OCI-LY1 (cell line): ENCODE data around the gene KRT23.

Source experiments
- H2AFZ ChIP-seq: fragments of 200-600 bp; sonication (generic), shearing (Covaris generic); 2 replicates; pipeline ENCODE4 v1.6.0; 2014; ENCODE audit warnings: antibody characterized with exemption, mild to moderate bottlenecking, low read length
- H3F3A ChIP-seq: fragments of 200-600 bp; sonication (generic), shearing (Covaris generic); 2 replicates; pipeline ENCODE4 v1.6.0; 2014; ENCODE audit warnings: mild to moderate bottlenecking, antibody characterized with exemption, low read length, moderate library complexity; ENCODE audit not compliant: insufficient read depth
- H3K27ac ChIP-seq: fragments of 200-600 bp; sonication (generic); 2 replicates; pipeline ENCODE4 v1.5.1; 2014; ENCODE audit warnings: low read length, mixed run types, mild to moderate bottlenecking, low read depth; ENCODE audit not compliant: poor library complexity, severe bottlenecking
- H3K27me3 ChIP-seq: fragments of 200-600 bp; sonication (generic); 2 replicates; pipeline ENCODE4 v1.6.0; 2014; ENCODE audit warnings: antibody characterized with exemption, mild to moderate bottlenecking, low read length, moderate library complexity; ENCODE audit not compliant: insufficient read depth
- H3K36me3 ChIP-seq: fragments of 200-600 bp; sonication (generic); 2 replicates; pipeline ENCODE4 v1.6.1; 2014; ENCODE audit warnings: mild to moderate bottlenecking, antibody characterized with exemption, low read length, moderate library complexity, mixed read lengths; ENCODE audit not compliant: insufficient read depth
- H3K4me1 ChIP-seq: fragments of 200-600 bp; sonication (generic); 2 replicates; pipeline ENCODE4 v1.5.1; 2014; ENCODE audit warnings: mild to moderate bottlenecking, low read length, moderate library complexity; ENCODE audit not compliant: insufficient read depth, severe bottlenecking
- H3K4me2 ChIP-seq: fragments of 200-600 bp; sonication (generic), shearing (Covaris generic); 2 replicates; pipeline ENCODE4 v1.6.1; 2014; ENCODE audit warnings: low read length
- H3K4me3 ChIP-seq: fragments of 200-600 bp; sonication (generic); 2 replicates; pipeline ENCODE4 v1.5.1; 2014; ENCODE audit warnings: low read length, low read depth, mild to moderate bottlenecking, mixed read lengths; ENCODE audit not compliant: poor library complexity, severe bottlenecking
- H3K79me2 ChIP-seq: fragments of 200-600 bp; shearing (Covaris generic); 2 replicates; pipeline ENCODE4 v1.6.1; 2016; ENCODE audit warnings: mixed run types, low read length, mixed read lengths; ENCODE audit not compliant: insufficient read depth
- H3K9ac ChIP-seq: fragments of 200-600 bp; sonication (generic), shearing (Covaris generic); 2 replicates; pipeline ENCODE4 v1.6.1; 2014; ENCODE audit warnings: mild to moderate bottlenecking, low read length, mixed read lengths
- H3K9me2 ChIP-seq: fragments of 200-600 bp; sonication (generic), shearing (Covaris generic); 2 replicates; pipeline ENCODE4 v1.6.1; 2014; ENCODE audit warnings: low read depth, mild to moderate bottlenecking, low read length, mixed read lengths
- H3K9me3 ChIP-seq: fragments of 200-600 bp; shearing (Covaris generic); 2 replicates; pipeline ENCODE4 v1.6.1; 2014; ENCODE audit warnings: low read length, mixed read lengths
- H4K20me1 ChIP-seq: fragments of 200-600 bp; sonication (generic), shearing (Covaris generic); 2 replicates; pipeline ENCODE4 v1.6.0; 2016; ENCODE audit warnings: mild to moderate bottlenecking, low read length; ENCODE audit not compliant: insufficient read depth
- CTCF ChIP-seq: fragments of 200-600 bp; sonication (generic), shearing (Covaris generic); IDR thresholded peaks from 2 replicates; pipeline ENCODE4 v1.5.1; 2017; ENCODE audit warnings: mild to moderate bottlenecking, antibody characterized with exemption, low read length, moderate library complexity, mixed read lengths
- EZH2 ChIP-seq: fragments of 200-600 bp; sonication (generic), shearing (Covaris generic); IDR thresholded peaks from 2 replicates; pipeline ENCODE4 v1.8.0; 2017; ENCODE audit warnings: borderline replicate concordance, mixed run types, mild to moderate bottlenecking, antibody characterized with exemption, low read length, moderate library complexity, mixed read lengths

Gene KRT23

GRCh38 chr17:40962059-40962561 is 24.7 kb upstream of the KRT23 start:
- H3K27me3 ChIP-seq: no peaks in the 10 kb centered on the region
- TF ChIP-seq EZH2: no peak
- H3K36me3 ChIP-seq: no peaks in the 10 kb centered on the region
- no peaks in the 10 kb centered on the region for H3K9me3 ChIP-seq
- no peaks in the 10 kb centered on the region for H3K79me2 ChIP-seq
- no peak overlapping the region for H3K27ac ChIP-seq
- no peak overlapping the region for H3K9ac ChIP-seq
- H3K4me2 ChIP-seq: no peak overlapping the region
- no peaks in the 10 kb centered on the region for H3F3A ChIP-seq
- no peak overlapping the region for H3K4me3 ChIP-seq
- no peaks in the 10 kb centered on the region for H3K9me2 ChIP-seq
- H3K4me1 ChIP-seq: no peaks in the 10 kb centered on the region
- no peak overlapping the region for H2AFZ ChIP-seq
- no peaks in the 10 kb centered on the region for H4K20me1 ChIP-seq

- Histone ChIP-seq H4K20me1 (no peaks in the 10 kb centered on the region), H3K9me2 (no peaks in the 10 kb centered on the region), H3K9ac (no peak overlapping the region), H2AFZ (no peak overlapping the region), H3K4me2 (no peak overlapping the region), H3K79me2 (no peaks in the 10 kb centered on the region), H3K27me3 (no peaks in the 10 kb centered on the region), H3K9me3 (no peaks in the 10 kb centered on the region), H3K36me3 (no peaks in the 10 kb centered on the region), H3K4me3 (no peak overlapping the region), H3F3A (no peaks in the 10 kb centered on the region), H3K27ac (no peak overlapping the region), H3K4me1 (no peaks in the 10 kb centered on the region)
- TF ChIP-seq CTCF (no peak), EZH2 (no peak)
Measured at GRCh38 chr17:40961591-40961990, 24.1 kb upstream of the KRT23 start.

- Histone ChIP-seq H3K36me3 (no peaks in the 10 kb centered on the region), H3K4me1 (no peaks in the 10 kb centered on the region), H3K9me3 (no peaks in the 10 kb centered on the region), H3F3A (no peaks in the 10 kb centered on the region), H3K79me2 (no peaks in the 10 kb centered on the region), H4K20me1 (no peaks in the 10 kb centered on the region), H3K4me3 (no peak overlapping the region), H3K27me3 (no peaks in the 10 kb centered on the region), H3K9me2 (no peaks in the 10 kb centered on the region), H3K27ac (no peak overlapping the region), H3K4me2 (no peak overlapping the region), H2AFZ (no peak overlapping the region), H3K9ac (no peak overlapping the region)
- no peak for TF ChIP-seq CTCF
- no peak for TF ChIP-seq EZH2
Measured at GRCh38 chr17:40960144-40960543, 22.7 kb upstream of the KRT23 start.
